H9 (cell line): ENCODE measurements around the gene ROBO1. TPM values are rescaled to one million over a fixed set of nuclear protein-coding genes. Genes with fewer than 3 reads are reported as not detected.

Source experiments
- DNase-seq: peaks from one replicate; pipeline ENCODE4 v3.0.0-alpha.2; 2017
- H2AFZ ChIP-seq: one replicate; pipeline ENCODE4 v1.6.1; 2013; ENCODE audit warnings: mild to moderate bottlenecking, low read length, control low read depth, moderate library complexity
- H2AK5ac ChIP-seq: 2 replicates; pipeline ENCODE4 v1.6.1; 2013; ENCODE audit warnings: low read length, control low read depth, mixed read lengths; ENCODE audit not compliant: insufficient read length
- H2BK120ac ChIP-seq: one replicate; pipeline ENCODE4 v1.6.1; 2013; ENCODE audit warnings: low read depth, mild to moderate bottlenecking, low read length, control low read depth, inconsistent platforms; ENCODE audit not compliant: poor library complexity, severe bottlenecking
- H2BK12ac ChIP-seq: 2 replicates; pipeline ENCODE4 v1.6.1; 2013; ENCODE audit warnings: low read length, control low read depth, mixed read lengths, low read depth; ENCODE audit not compliant: insufficient read length
- H2BK15ac ChIP-seq: 2 replicates; pipeline ENCODE4 v1.6.1; 2013; ENCODE audit warnings: low read depth, low read length, control low read depth
- H2BK20ac ChIP-seq: one replicate; pipeline ENCODE4 v1.6.1; 2013; ENCODE audit warnings: low read depth, mild to moderate bottlenecking, low read length, control low read depth, inconsistent platforms; ENCODE audit not compliant: poor library complexity, severe bottlenecking
- H2BK5ac ChIP-seq: 2 replicates; pipeline ENCODE4 v1.6.1; 2013; ENCODE audit warnings: low read length, control low read depth, mixed read lengths; ENCODE audit not compliant: insufficient read length
- H3K14ac ChIP-seq: 2 replicates; pipeline ENCODE4 v1.6.1; 2013; ENCODE audit warnings: low read length, control low read depth; ENCODE audit not compliant: insufficient read depth
- H3K18ac ChIP-seq: 2 replicates; pipeline ENCODE4 v1.6.1; 2013; ENCODE audit warnings: low read depth, mild to moderate bottlenecking, mixed read lengths, low read length, control low read depth; ENCODE audit not compliant: insufficient read length
- H3K23ac ChIP-seq: 2 replicates; pipeline ENCODE4 v1.6.1; 2013; ENCODE audit warnings: low read length, control low read depth, mixed read lengths, low read depth; ENCODE audit not compliant: insufficient read length
- H3K23me2 ChIP-seq: 2 replicates; pipeline ENCODE4 v1.6.1; 2013; ENCODE audit warnings: low read depth, mild to moderate bottlenecking, mixed read lengths, low read length, control low read depth; ENCODE audit not compliant: insufficient read length, poor library complexity, severe bottlenecking
- H3K27ac ChIP-seq: 2 replicates; pipeline ENCODE4 v1.5.1; 2013; ENCODE audit warnings: low read length, control low read depth, mixed read lengths, low read depth; ENCODE audit not compliant: insufficient read length
- H3K27me3 ChIP-seq: 2 replicates; pipeline ENCODE4 v1.6.1; 2013; ENCODE audit warnings: low read length, control low read depth, inconsistent platforms; ENCODE audit not compliant: insufficient read depth
- H3K4ac ChIP-seq: 2 replicates; pipeline ENCODE4 v1.6.1; 2013; ENCODE audit warnings: low read depth, mild to moderate bottlenecking, control low read depth, inconsistent platforms, low read length, moderate library complexity
- H3K4me1 ChIP-seq: 2 replicates; pipeline ENCODE4 v1.6.1; 2013; ENCODE audit warnings: low read length, control low read depth, inconsistent platforms; ENCODE audit not compliant: insufficient read depth
- H3K4me2 ChIP-seq: 2 replicates; pipeline ENCODE4 v1.6.1; 2013; ENCODE audit warnings: low read length, control low read depth, mixed read lengths; ENCODE audit not compliant: insufficient read length, insufficient read depth
- H3K56ac ChIP-seq: 2 replicates; pipeline ENCODE4 v1.6.1; 2013; ENCODE audit warnings: low read depth, mild to moderate bottlenecking, mixed read lengths, low read length, control low read depth; ENCODE audit not compliant: insufficient read length
- H3K79me1 ChIP-seq: 2 replicates; pipeline ENCODE4 v1.6.1; 2013; ENCODE audit warnings: low read depth, mild to moderate bottlenecking, moderate library complexity, low read length, control low read depth, inconsistent platforms; ENCODE audit not compliant: insufficient read depth, poor library complexity, severe bottlenecking
- H3K79me2 ChIP-seq: 2 replicates; pipeline ENCODE4 v1.6.1; 2013; ENCODE audit warnings: low read length, control low read depth, inconsistent platforms; ENCODE audit not compliant: insufficient read depth
- H3K9ac ChIP-seq: 2 replicates; pipeline ENCODE4 v1.6.1; 2013; ENCODE audit warnings: low read length, control low read depth, mixed read lengths; ENCODE audit not compliant: insufficient read length; ENCODE audit errors: extremely low read depth
- H3K9me3 ChIP-seq: one replicate; pipeline ENCODE4 v1.6.1; 2013; ENCODE audit warnings: low read depth, low read length, inconsistent platforms; ENCODE audit not compliant: control insufficient read depth
- H3T11ph ChIP-seq: one replicate; pipeline ENCODE4 v1.6.1; 2013; ENCODE audit warnings: mild to moderate bottlenecking, low read length, control low read depth, inconsistent platforms
- H4K20me1 ChIP-seq: one replicate; pipeline ENCODE4 v1.6.1; 2013; ENCODE audit not compliant: control insufficient read depth, insufficient read length, insufficient read depth
- H4K5ac ChIP-seq: 2 replicates; pipeline ENCODE4 v1.6.1; 2013; ENCODE audit warnings: low read depth, mild to moderate bottlenecking, mixed read lengths, low read length, control low read depth; ENCODE audit not compliant: insufficient read length
- H4K8ac ChIP-seq: replicated peaks from 2 replicates; pipeline ENCODE4 v1.6.1; 2013; ENCODE audit warnings: low read length, control low read depth, mixed read lengths, low read depth; ENCODE audit not compliant: insufficient read length
- H4K91ac ChIP-seq: 2 replicates; pipeline ENCODE4 v1.6.1; 2013; ENCODE audit warnings: low read depth, mild to moderate bottlenecking, moderate library complexity, mixed read lengths, low read length, control low read depth; ENCODE audit not compliant: insufficient read length
- H3K27ac Mint-ChIP-seq, 3 experiments: 2 replicates in 2 of 3; 3 replicates in 1 of 3; pipeline ENCODE4 v1.8.0; 2020 to 2021; ENCODE audit warnings: mixed read lengths in 3 of 3, mild to moderate bottlenecking in 1 of 3, moderate library complexity in 1 of 3
- H3K27me3 Mint-ChIP-seq: 2 replicates; pipeline ENCODE4 v1.8.0; 2021; ENCODE audit warnings: low read depth, mild to moderate bottlenecking, moderate library complexity, mixed read lengths
- H3K36me3 Mint-ChIP-seq, 3 experiments: 2 replicates in 2 of 3; 3 replicates in 1 of 3; pipeline ENCODE4 v1.8.0; 2020 to 2021; ENCODE audit warnings: low read depth in 3 of 3, mixed read lengths in 3 of 3; ENCODE audit not compliant: insufficient read depth in 1 of 3
- H3K4me1 Mint-ChIP-seq, 2 experiments: 2 replicates each; pipeline ENCODE4 v1.8.0; 2020; ENCODE audit warnings: mixed read lengths in 2 of 2
- H3K4me3 Mint-ChIP-seq, 2 experiments: 2 replicates in 1 of 2; 3 replicates in 1 of 2; pipeline ENCODE4 v1.8.0; 2020 to 2021; ENCODE audit warnings: mild to moderate bottlenecking in 2 of 2, mixed read lengths in 2 of 2, moderate library complexity in 1 of 2
- H3K9me3 Mint-ChIP-seq, 2 experiments: 2 replicates in 1 of 2; 3 replicates in 1 of 2; pipeline ENCODE4 v1.8.0; 2020; ENCODE audit warnings: mild to moderate bottlenecking in 2 of 2, mixed read lengths in 2 of 2, moderate library complexity in 1 of 2
- WGBS: extraction: QIAGEN DNeasy Blood & Tissue Kit; methylation state at CpG from one replicate; pipeline ENCODE4 v1.1.7; 2013; ENCODE audit warnings: missing lambda C conversion rate, low lambda C conversion rate, mixed read lengths; ENCODE audit not compliant: insufficient read length; ENCODE audit errors: extremely low coverage; 5-methylcytosine and 5-hydroxymethylcytosine counted together
- total RNA-seq: library from RNA; stranded (reverse); gene quantifications from 2 replicates; pipeline ENCODE4 v1.2.1, GENCODE V29; 2021
- TF ChIP-seq, protein P1 (sequence below): fragments of 200-600 bp; sonication (generic); conservative IDR thresholded peaks from 3 replicates; pipeline ENCODE4 v1.8.0; 2021; ENCODE audit warnings: antibody characterized with exemption, mild to moderate bottlenecking

The ROBO1 gene
- total RNA-seq, 1 experiment from 2014 or later: 62.7 TPM

GRCh38 chr3:78689378-78689777 lies 1078.4 kb downstream of the ROBO1 start:
- H4K20me1 ChIP-seq: no peaks in the 10 kb centered on the region
- H2BK20ac ChIP-seq: no peak overlapping the region
- no peak overlapping the region for H3K4me2 ChIP-seq
- no peak overlapping the region for H3K14ac ChIP-seq
- WGBS: no CpG with 5 or more reads among the region's 6 CpGs
- Mint-ChIP-seq H3K4me3 (no peak overlapping the region), H3K9me3 (no peaks in the 10 kb centered on the region; a peak in 1 of 5 replicates), H3K4me1 (no peaks in the 10 kb centered on the region), H3K27ac (no peak overlapping the region), H3K36me3 (peaks cover 6 to 13% (median 8%) of the 10 kb centered on the region in 3 experiments; a peak in 6 of 7 replicates), H3K27me3 (no peaks in the 10 kb centered on the region)
- H2AFZ ChIP-seq: no peak overlapping the region
- no peak overlapping the region for H4K91ac ChIP-seq
- no peak overlapping the region for H2BK15ac ChIP-seq
- no peak overlapping the region for H3K27ac ChIP-seq
- no peaks in the 10 kb centered on the region for H3K79me1 ChIP-seq
- no peak overlapping the region for H2BK12ac ChIP-seq
- H3K79me2 ChIP-seq: no peaks in the 10 kb centered on the region
- H3T11ph ChIP-seq: no peak overlapping the region
- H2BK5ac ChIP-seq: no peak overlapping the region
- TF ChIP-seq, protein P1, sequence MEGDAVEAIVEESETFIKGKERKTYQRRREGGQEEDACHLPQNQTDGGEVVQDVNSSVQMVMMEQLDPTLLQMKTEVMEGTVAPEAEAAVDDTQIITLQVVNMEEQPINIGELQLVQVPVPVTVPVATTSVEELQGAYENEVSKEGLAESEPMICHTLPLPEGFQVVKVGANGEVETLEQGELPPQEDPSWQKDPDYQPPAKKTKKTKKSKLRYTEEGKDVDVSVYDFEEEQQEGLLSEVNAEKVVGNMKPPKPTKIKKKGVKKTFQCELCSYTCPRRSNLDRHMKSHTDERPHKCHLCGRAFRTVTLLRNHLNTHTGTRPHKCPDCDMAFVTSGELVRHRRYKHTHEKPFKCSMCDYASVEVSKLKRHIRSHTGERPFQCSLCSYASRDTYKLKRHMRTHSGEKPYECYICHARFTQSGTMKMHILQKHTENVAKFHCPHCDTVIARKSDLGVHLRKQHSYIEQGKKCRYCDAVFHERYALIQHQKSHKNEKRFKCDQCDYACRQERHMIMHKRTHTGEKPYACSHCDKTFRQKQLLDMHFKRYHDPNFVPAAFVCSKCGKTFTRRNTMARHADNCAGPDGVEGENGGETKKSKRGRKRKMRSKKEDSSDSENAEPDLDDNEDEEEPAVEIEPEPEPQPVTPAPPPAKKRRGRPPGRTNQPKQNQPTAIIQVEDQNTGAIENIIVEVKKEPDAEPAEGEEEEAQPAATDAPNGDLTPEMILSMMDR: no peak
- no peaks in the 10 kb centered on the region for H3K4me1 ChIP-seq
- H3K18ac ChIP-seq: no peak overlapping the region
- no peaks in the 10 kb centered on the region for H3K23me2 ChIP-seq
- no peak overlapping the region for H2BK120ac ChIP-seq
- H3K9me3 ChIP-seq: no peaks in the 10 kb centered on the region
- no peak overlapping the region for H4K5ac ChIP-seq
- DNase-seq: no peak
- H4K8ac ChIP-seq: no peak overlapping the region
- no peak overlapping the region for H3K4ac ChIP-seq
- H3K9ac ChIP-seq: no peak overlapping the region
- no peak overlapping the region for H3K56ac ChIP-seq
- H3K23ac ChIP-seq: no peak overlapping the region
- H3K27me3 ChIP-seq: no peaks in the 10 kb centered on the region
- no peak overlapping the region for H2AK5ac ChIP-seq
